Thyroid gland (tissue), 4 donors: ENCODE results near the gene GNGT1. TPM values are rescaled to one million over a fixed set of nuclear protein-coding genes. Genes with fewer than 3 reads are reported as not detected.

Experiments used
- DNase-seq, 2 donors: peaks; one replicate each; pipeline ENCODE4 v3.0.0-alpha.2; 2019
- H3K27ac ChIP-seq, 3 donors: fragments of 200-600 bp; sonication (generic); 1 replicate in 2 of 3; 2 replicates in 1 of 3; pipeline ENCODE4 v1.5.1; 2016 to 2019; ENCODE audit warnings: mild to moderate bottlenecking in 1 of 3, moderate library complexity in 1 of 3
- H3K27me3 ChIP-seq: fragments of 200-600 bp; sonication (generic); one replicate; pipeline ENCODE4 v1.5.1; 2019
- H3K36me3 ChIP-seq, 2 donors: fragments of 200-600 bp; sonication (generic); one replicate each; pipeline ENCODE4 v1.5.1; 2016 to 2019
- H3K4me1 ChIP-seq, 2 donors: fragments of 200-600 bp; sonication (generic); one replicate each; pipeline ENCODE4 v1.5.1; 2017 to 2019
- H3K4me3 ChIP-seq, 3 donors: fragments of 200-600 bp; sonication (generic); replicated peaks in 1 of 3; 1 replicate in 2 of 3; 2 replicates in 1 of 3; pipeline ENCODE4 v1.5.1; 2016; ENCODE audit warnings: mild to moderate bottlenecking in 1 of 3
- H3K9me3 ChIP-seq: fragments of 200-600 bp; sonication (generic); one replicate; pipeline ENCODE4 v1.5.1; 2017
- POLR2A ChIP-seq, 2 donors: fragments of 450-650 bp; IDR thresholded peaks; one replicate each; pipeline ENCODE4 v1.6.1; 2017; ENCODE audit warnings: antibody characterized with exemption in 2 of 2, mild to moderate bottlenecking in 2 of 2, moderate library complexity in 1 of 2
- WGBS, 2 donors: methylation state at CpG; one replicate each; pipeline ENCODE4 v1.1.5; 2017; 5-methylcytosine and 5-hydroxymethylcytosine counted together
- intact Hi-C: fragments of 100-400 bp; cut with DNase I; formaldehyde crosslinking; loops from one replicate; pipeline ENCODE4 v1.15.1; 2023
- small RNA-seq: library from RNA; depleted of rRNA; stranded (forward); fragments of <200 nt; gene quantifications from one replicate; pipeline ENCODE3, GENCODE V24; 2016
- total RNA-seq, 4 donors: library from RNA; depleted of rRNA; stranded (reverse); fragments of >200 nt; gene quantifications; one replicate each; pipeline ENCODE4 v1.2.3, GENCODE V29; 2016
- TF ChIP-seq, protein P1 (sequence below), 6 experiments: fragments of 200-600 bp in 3 of 6; fragments of 450-650 bp in 3 of 6; sonication (generic) in 3 of 6; IDR thresholded peaks; one replicate each; pipeline ENCODE4 v1.5.1; 2016 to 2019; ENCODE audit warnings: antibody characterized with exemption in 6 of 6, mild to moderate bottlenecking in 2 of 6, inconsistent platforms in 1 of 6, moderate library complexity in 1 of 6

GNGT1 gene
- total RNA-seq, 4 donors from 2014 or later = not detected

DNA sequence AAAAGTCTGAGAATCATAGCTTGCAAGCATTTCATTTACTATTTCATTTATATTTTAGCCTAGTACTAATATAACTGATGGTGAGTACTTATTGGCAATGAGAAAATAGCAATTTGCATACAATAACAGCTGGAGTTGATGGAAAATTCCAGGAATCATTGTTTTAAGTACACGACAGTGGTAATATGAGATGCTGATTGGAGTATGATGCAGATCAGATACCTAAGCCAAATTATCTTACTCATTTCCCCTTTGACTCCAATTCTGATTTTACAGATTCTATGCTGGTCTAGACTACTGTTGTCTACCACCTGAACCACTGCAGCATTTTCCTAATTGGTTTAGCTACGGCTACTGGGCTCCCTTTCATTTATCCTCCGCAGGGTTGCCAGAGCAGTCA is 51.8 kb downstream of the GNGT1 start:
- Histone ChIP-seq H3K27me3 (no peaks in the 10 kb centered on the region), H3K36me3 (no peaks in the 10 kb centered on the region), H3K4me1 (no peaks in the 10 kb centered on the region), H3K4me3 (no peak overlapping the region), H3K9me3 (no peaks in the 10 kb centered on the region), H3K27ac (no peak overlapping the region)
- DNase-seq = no peak
- intact Hi-C loops = no loop called here
- TF ChIP-seq, protein P1, sequence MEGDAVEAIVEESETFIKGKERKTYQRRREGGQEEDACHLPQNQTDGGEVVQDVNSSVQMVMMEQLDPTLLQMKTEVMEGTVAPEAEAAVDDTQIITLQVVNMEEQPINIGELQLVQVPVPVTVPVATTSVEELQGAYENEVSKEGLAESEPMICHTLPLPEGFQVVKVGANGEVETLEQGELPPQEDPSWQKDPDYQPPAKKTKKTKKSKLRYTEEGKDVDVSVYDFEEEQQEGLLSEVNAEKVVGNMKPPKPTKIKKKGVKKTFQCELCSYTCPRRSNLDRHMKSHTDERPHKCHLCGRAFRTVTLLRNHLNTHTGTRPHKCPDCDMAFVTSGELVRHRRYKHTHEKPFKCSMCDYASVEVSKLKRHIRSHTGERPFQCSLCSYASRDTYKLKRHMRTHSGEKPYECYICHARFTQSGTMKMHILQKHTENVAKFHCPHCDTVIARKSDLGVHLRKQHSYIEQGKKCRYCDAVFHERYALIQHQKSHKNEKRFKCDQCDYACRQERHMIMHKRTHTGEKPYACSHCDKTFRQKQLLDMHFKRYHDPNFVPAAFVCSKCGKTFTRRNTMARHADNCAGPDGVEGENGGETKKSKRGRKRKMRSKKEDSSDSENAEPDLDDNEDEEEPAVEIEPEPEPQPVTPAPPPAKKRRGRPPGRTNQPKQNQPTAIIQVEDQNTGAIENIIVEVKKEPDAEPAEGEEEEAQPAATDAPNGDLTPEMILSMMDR (IDR thresholded peaks at IDR 0.05) = no peak
- TF ChIP-seq POLR2A (IDR thresholded peaks at IDR 0.05) = no peak
- WGBS, 2 donors = 73 to 77% methylated on average over 3 of the region's 3 CpGs

- WGBS, 2 donors = 82 to 88% methylated on average over 3 of the region's 3 CpGs
- Histone ChIP-seq H3K4me1 (no peaks in the 10 kb centered on the region), H3K4me3 (no peak overlapping the region), H3K27ac (no peak overlapping the region), H3K9me3 (no peaks in the 10 kb centered on the region), H3K27me3 (no peaks in the 10 kb centered on the region), H3K36me3 (no peaks in the 10 kb centered on the region)
- TF ChIP-seq, protein P1 (IDR thresholded peaks at IDR 0.05) = no peak
- TF ChIP-seq POLR2A (IDR thresholded peaks at IDR 0.05) = no peak
- intact Hi-C loops = no loop called here
- DNase-seq = no peak
These were observed 52.3 kb downstream of the GNGT1 start for GRCh38 chr7:93958651-93959050.

Small RNA genes lying within 50 kb of the gene (small RNA-seq; reads per million reads assigned to genes)
- gene AC002076.2 = not detected

Other genes starting within 250 kb of the GNGT1 start
- 1 to 10 TPM in 1 of 4 donors, under 1 TPM in 1, not detected in 2; 0.56 to 3.2 TPM for gene TFPI2, start 15.8 kb upstream of the GNGT1 start, total RNA-seq
- gene GNG11, start 15.2 kb downstream of the GNGT1 start, total RNA-seq = 10 to 100 TPM; 10.7 to 43.4 (median 26.3) TPM
- 10 to 100 TPM; 21.6 to 45.5 (median 32.1) TPM for gene BET1, start 97.8 kb downstream of the GNGT1 start, total RNA-seq